ENCODE measurements around the gene SSR1.

- TF ChIP-seq CTCF (IDR thresholded peaks at IDR 0.05; ENCODE audit: insufficient read depth, low read length, poor library complexity, severe bottlenecking) (no peak), EZH2phosphoT487 (conservative IDR thresholded peaks at IDR 0.05; ENCODE audit: low read length) (no peak)
Measured at GRCh38 chr6:7245668-7246393, 67.2 kb downstream of the SSR1 start.

All from SU-DHL-6 (cell line).